Pericardium fibroblast (primary cell): ENCODE measurements around the gene CD300LD. TPM values are rescaled to one million over a fixed set of nuclear protein-coding genes. Genes with fewer than 3 reads are reported as not detected.

Experiments
- total RNA-seq: library from RNA; depleted of rRNA; stranded (reverse); fragments of >200 nt; gene quantifications from 2 replicates; pipeline ENCODE4 v1.2.3, GENCODE V29; 2015

The CD300LD gene
- total RNA-seq: not detected in 2 replicates

GRCh38 chr17:74592087-74592990 lies at the start of gene CD300LD:
TSS of gene CD300LD (minus strand) at chr17:74592283. CDS start at chr17:74592202, 81 bp downstream.

DNA sequence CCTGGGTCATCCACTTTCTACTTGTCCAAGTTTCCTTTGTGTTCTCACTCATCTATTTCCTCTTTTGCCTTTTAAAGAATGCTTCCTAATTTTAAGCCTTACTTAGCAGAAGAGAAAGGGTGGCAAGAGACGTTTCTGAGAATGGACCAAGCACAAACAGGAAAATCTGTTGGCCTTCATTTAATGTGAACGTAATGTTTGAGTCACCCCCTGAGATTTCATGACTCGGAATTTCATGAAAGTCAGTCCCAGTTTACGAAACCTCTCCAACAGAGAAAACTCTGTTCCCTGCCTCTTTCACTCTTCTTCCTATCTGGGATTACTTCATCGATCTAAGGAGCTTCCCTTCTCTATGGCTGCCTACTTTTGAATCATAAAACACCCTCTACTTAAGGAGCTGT lies 31.6 kb upstream of the CD300LD start, which contains the start of gene CD300E:
Gene CD300E, minus strand, starts transcription at position 46 of the 401 bp plus-strand sequence. CDS start 117 bp downstream, outside the sequence.

GRCh38 chr17:74567397-74567796 lies 24.7 kb downstream of the CD300LD start, which contains the start of gene CD300H:
TSS of gene CD300H (minus strand) at chr17:74567509.

GRCh38 chr17:74545843-74546230 lies 46.2 kb downstream of the CD300LD start, which contains the start of gene CD300C:
TSS of gene CD300C (minus strand) at chr17:74546115. CDS start at chr17:74545782, 333 bp downstream.

DNA sequence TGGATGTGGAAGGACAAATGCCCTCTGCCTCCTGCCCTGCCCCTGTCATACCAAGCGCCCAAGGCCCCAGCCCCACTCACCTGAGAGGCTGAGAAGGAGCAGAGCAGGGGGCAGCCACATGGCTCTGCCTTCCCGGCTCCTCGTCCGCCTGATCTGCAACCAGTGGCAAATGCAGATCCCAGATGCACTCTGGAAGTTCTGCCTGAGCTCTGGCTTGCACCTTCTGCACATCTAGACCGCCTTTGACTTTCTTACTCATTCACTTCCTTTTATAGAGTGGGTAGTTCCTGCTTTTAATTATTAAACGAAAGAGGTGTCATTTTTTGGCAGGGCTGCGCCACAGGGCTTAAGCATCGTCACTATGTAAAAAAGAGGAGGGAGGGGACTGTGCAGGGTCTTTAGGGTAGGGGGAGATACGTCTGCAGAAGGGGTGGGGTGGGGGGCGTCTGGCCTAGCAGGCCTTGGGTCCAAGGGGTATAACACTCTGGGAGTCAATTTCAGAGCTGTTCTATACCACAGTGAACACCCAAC lies 60.8 kb downstream of the CD300LD start, which contains the start of gene CD300LB:
Gene CD300LB, minus strand, starts transcription at position 245 of the 531 bp plus-strand sequence. Its CDS starts 125 bp downstream, at position 120.

Other genes starting within 250 kb of the CD300LD start
- not detected in 2 replicates for gene BTBD17, start 230.4 kb downstream of the CD300LD start, total RNA-seq
- gene GPR142, start 224.8 kb downstream of the CD300LD start, total RNA-seq: not detected in 2 replicates
- gene GPRC5C, start 160.2 kb downstream of the CD300LD start, total RNA-seq: 6.9 and 54.8 TPM in 2 replicates
- gene CD300A, start 125.6 kb downstream of the CD300LD start, total RNA-seq: not detected in 2 replicates
- not detected in 2 replicates for gene CD300LB, start 60.8 kb downstream of the CD300LD start, total RNA-seq
- gene CD300C, start 46.2 kb downstream of the CD300LD start, total RNA-seq: not detected in 2 replicates
- not detected in 2 replicates for gene CD300H, start 24.8 kb downstream of the CD300LD start, total RNA-seq
- not detected in 2 replicates for gene CD300E, start 31.5 kb upstream of the CD300LD start, total RNA-seq
- gene CD300LF, start 120.6 kb upstream of the CD300LD start, total RNA-seq: not detected in 2 replicates
- 0.35 TPM in 1 of 2 replicates, not detected in the other for gene RAB37, start 145.0 kb upstream of the CD300LD start, total RNA-seq
- 16.1 and 35.2 TPM in 2 replicates for gene NHERF1, start 156.3 kb upstream of the CD300LD start, total RNA-seq
- 19.7 and 24.7 TPM in 2 replicates for gene NAT9, start 184.1 kb upstream of the CD300LD start, total RNA-seq